Activated CD4-positive, alpha-beta T cell treated with anti-CD3 and anti-CD28 coated beads, Interleukin-2, Interleukin-6, amounts not matched to agents 100 ng/mL and 50 ng/mL, durations not matched to agents 16 hours and 8 hours (primary cell): ENCODE measurements around the gene MEDAG.

Experiments used
- DNase-seq: peaks from one replicate; pipeline ENCODE4 v3.0.0-alpha.2; 2020

MEDAG gene

DNA sequence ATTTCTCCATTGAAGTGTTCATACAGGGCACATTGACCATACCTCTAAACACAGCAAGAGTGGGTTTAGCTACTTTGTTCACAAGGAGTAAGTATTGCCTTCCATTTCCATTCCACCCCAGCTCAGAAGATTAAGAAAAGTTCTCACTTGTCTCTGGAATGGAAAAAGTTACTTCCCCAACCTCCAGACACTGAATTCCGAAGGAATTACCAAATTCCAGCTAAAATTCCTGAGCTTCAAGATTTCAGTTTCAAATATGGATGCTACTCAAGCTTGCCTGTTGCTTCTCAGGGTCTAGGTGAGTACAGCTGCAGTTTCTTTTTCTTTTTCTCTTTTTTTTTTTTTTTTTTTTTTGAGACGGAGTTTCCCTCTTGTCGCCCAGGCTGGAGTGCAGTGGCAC is 60.0 kb downstream of the MEDAG start:
- no peak for DNase-seq

DNA sequence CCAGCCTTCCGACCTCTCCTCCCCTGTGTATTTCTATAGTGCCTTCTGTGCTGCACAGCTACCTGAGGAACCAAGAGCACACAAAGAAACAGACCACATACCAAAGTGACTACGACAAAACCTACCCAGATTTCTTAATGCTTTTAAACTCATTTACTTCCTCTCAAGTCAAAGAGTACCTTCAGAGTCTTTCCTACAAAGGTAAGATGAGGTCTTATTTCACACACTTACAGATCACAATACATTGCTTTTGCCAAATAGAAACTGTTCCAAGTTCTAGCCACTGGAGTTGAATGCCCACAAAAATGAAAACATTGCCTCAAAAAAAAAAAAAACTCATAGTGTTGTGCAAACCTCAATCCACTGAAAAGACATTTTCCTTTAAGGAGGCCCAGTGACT is 62.8 kb downstream of the MEDAG start:
- DNase-seq, result no peak

DNA sequence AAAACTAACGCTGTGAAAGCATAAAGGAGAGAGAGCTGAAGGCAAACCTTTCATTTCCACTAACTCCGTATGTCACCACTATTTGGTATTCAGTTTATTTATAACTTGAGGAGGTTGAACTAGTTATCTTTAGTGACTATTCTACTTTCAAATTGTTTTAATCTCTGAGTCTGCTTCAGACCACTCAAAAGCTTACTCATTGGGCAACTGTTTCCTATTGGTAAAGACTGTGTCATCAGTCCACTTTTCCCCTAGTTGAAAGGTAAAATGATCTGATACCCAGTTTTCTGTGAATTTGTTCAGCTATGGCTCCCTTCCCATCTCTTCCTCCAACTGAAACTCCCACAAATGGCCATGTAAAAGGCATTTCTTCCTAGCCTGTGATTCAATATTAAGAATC is 65.5 kb downstream of the MEDAG start:
- no peak for DNase-seq

DNA sequence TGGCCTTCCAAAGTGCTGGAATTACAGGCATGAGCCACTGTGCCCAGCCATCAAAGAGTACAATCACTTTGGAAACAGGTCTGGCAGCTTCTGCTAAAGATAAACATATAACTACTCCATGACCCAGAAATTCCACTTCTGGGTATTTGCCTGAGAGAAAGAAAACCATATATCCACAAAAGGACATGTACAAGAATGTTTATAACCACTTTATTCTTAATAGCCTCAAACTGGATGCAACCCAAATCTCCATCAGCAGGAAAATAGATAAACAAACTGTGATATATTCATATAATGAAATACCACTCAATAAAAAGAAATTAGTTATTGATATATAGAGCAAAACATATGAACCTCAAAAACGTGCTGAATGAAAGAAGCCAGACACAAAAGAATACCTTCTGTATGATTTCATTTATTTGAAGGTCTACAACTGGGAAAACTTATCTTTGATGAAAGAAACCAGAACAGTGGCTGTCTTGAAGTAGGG is 66.9 kb downstream of the MEDAG start:
- no peak for DNase-seq

DNA sequence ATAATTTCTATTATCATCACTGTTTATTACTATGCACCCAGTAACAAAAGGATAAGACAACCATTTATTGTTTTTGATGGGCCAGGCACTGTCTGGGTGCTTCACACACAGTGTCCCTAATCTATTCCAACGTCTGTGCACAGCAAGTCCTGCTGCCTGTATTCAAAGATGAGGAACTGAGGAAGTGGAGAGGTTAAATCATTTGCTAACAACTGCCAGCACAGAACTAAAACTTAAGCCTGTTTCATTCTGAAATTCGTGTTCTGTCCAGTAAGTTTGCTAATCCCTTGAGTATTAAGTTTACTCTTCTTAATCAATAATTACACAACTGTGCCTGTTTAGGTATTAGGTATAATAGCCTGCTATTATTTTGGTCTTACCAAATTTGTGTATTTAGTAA is 68.3 kb downstream of the MEDAG start:
- DNase-seq, result no peak
